ENCODE data around the gene KRTAP10-3.

The KRTAP10-3 gene

DNA sequence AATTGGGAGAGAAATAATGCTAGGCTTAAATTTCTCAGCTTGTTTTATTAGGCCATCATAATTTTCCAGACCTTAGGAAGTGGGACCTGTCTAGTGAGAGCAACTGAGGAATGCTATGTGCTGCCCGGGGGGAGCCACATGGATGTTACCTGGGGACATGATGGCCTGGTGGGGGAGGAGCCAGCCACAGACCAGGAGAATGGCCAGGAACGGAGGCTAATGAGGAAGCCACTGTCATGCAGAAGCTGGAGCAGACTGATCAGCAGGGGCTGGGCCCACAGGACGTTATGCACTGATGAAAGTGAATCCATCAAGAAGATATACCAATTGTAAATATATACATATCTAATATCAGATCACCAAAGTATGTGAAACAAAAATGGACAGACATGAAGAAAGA, 14.0 kb downstream of the KRTAP10-3 start:
- FAIRE-seq: no peak

DNA sequence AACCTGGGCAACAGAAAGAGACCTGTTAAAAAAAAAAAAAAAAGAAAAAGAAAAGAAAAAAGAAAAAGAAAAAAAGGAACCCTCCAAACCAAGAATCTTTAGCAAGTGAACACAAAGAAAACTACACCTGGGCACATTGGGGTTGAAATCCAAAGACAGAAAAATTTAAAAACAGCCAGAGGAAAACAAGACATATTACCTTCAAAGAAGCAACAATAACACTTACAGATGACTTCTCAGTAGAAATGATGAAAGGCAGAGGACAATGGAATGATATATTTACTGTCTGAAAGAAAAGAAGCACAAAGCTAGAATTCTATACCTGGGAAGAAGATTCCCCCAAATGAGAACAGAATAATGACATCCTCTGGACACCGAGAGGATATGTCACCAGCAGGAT, 15.9 kb downstream of the KRTAP10-3 start:
- no peak for FAIRE-seq

DNA sequence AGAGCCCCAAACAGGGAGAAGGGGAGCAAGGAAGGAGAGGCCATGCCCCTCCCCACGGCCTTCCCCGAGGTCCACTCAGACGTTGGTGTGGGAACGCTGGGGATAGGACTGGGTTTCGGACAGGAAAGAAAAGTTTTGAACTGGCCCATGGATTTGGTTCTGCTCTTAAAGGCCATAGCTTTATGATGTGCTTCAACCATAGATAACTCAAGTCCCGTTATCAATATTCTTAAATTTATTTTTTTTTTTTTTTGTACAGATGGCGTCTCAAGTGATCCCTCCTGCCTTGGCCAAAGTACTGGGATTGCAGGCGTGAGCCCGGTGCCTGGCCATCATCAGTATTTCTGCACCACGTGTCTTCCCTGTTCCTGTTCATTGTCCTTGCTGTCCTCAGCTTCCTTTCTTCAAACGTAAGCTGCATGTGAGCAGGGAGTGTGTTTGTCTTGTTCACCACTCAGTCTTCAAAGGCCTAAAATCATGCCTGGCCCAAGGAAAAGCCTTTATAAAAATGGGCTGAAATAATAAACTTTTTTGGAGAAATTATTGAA, 17.8 kb downstream of the KRTAP10-3 start:
- no peak for FAIRE-seq

GRCh38 chr21:44539991-44540666, 18.5 kb downstream of the KRTAP10-3 start, which contains the start of gene KRTAP10-1:
Gene KRTAP10-1 (minus strand): TSS chr21:44540195. CDS start chr21:44540150, 45 bp downstream.
- no peak for FAIRE-seq

DNA sequence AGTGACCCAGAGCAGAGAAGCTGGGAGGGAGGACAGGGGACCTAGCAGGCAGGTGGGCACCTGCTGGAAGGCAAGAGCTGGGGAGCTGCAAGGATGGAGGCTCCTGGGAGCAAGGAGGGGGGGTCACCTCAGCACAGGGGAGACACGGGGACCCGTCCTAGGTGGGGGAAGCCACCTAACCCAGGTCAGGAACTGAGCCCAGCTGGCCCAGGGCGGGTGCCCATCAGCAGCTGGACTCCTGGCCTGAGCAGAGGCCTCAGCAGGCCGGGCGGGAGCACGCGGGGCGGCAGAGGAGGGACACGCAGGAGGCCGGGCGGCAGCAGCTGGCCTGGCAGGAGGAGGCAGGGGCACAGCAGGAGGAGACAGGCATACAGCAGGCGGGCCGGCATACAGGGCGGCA, 19.5 kb downstream of the KRTAP10-3 start:
- FAIRE-seq: no peak

GRCh38 chr21:44537930-44538911, 20.4 kb downstream of the KRTAP10-3 start:
- no peak for FAIRE-seq

GRCh38 chr21:44535963-44536362, 22.6 kb downstream of the KRTAP10-3 start:
- FAIRE-seq: no peak

- no peak for FAIRE-seq
These were observed 23.9 kb downstream of the KRTAP10-3 start for GRCh38 chr21:44534688-44535087.

DNA sequence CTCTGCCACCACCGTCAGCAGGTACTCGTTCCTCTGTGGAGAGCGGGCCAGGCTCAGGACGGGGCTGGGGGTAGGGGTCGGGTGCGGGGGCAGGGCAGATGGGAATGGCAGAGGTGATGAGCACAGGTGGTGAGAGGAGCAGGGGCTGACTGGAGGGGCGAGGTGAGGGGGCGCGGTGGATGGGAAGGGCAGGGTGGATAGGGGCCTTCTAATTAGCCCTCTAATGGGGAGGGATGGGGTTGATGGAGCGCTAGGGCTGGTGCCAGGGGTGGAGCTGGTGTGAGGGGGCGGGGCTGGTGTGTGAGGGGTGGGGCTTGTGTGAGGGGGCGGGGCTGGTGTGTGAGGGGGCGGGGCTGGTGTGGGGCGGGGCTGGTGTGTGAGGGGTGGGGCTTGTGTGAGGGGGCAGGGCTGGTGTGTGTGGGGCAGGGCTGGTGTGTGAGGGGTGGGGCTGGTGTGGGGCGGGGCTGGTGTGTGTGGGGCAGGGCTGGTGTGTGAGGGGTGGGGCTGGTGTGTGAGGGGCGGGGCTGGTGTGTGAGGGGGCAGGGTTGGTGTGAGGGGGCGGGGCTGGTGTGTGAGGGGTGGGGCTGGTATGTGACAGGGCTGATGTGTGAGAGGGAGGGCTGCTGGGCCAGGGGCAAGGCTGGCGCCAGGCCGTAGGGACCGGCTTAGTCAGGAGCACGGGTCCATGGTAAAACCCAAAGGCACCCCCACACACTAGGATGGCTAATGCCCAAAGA, 24.5 kb downstream of the KRTAP10-3 start:
- FAIRE-seq: no peak

- no peak for FAIRE-seq
These were observed 25.3 kb downstream of the KRTAP10-3 start for GRCh38 chr21:44533121-44533890.

DNA sequence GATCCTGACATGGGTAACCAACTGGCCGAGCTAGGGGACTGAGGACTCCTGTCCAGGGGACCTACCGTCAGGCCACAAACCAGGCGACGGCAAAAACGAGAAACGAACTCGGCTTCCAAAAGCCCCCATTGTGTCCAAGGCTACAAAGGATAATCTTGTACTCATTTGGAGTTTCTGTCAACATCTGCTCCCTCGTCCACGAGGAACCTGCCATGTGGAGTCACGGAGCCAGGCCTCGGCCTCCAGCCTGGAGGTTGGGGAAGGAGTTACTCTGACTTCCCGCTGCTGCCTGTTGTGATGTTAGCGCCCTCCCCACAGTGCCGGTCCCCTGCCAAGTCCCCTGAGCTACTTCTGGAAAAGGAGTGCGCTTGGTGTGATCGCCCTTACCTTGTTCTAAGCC, 25.9 kb downstream of the KRTAP10-3 start:
- no peak for FAIRE-seq

DNA sequence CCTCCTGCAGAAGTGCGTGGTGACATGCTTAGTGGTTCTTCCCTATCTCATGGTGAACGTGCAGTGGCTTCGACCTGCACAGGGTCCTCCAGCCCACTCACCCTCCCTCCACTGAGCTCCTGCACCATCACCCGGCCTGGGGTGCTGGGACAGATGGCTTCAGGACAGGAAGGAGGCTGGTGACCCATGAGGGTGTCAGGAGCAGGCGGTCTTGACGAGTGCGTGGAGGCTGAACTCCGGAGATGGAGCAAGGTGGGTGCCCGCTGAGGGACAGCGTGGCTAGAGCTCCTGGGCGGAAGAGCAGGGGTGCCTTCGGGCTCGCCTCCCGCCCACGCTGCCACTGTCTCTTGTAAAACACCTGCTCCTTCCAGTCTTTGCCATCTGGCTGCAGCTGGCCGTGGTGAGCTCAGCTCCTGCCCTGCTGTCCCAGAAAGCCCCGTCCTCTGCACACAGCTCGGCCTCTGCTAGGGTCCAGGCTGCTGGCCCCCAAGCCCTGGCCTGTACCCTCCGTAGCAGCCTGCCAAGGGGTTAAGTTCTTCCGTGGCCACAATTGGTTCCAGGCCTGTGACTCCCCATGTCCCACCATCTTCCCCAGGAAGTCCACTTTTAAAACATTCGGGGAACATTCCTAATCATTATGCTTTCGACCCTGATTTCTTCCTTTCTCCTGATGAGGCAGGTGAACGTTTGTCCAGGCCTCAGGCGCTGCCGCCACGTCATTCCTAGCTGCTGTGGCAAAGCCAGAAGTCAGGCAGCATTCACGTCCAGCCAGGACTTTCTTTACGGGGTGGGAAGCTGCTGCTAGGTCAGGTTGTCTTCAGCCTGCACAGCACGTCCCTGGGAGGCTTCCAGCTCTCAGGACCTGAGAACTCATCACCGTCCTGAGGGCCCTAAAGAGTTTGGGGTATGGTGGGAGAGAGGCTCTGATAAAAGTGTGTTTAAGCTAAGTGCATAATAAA, 26.7 kb downstream of the KRTAP10-3 start:
- FAIRE-seq: no peak

GRCh38 chr21:44530903-44531605, 27.5 kb downstream of the KRTAP10-3 start:
- FAIRE-seq: no peak

DNA sequence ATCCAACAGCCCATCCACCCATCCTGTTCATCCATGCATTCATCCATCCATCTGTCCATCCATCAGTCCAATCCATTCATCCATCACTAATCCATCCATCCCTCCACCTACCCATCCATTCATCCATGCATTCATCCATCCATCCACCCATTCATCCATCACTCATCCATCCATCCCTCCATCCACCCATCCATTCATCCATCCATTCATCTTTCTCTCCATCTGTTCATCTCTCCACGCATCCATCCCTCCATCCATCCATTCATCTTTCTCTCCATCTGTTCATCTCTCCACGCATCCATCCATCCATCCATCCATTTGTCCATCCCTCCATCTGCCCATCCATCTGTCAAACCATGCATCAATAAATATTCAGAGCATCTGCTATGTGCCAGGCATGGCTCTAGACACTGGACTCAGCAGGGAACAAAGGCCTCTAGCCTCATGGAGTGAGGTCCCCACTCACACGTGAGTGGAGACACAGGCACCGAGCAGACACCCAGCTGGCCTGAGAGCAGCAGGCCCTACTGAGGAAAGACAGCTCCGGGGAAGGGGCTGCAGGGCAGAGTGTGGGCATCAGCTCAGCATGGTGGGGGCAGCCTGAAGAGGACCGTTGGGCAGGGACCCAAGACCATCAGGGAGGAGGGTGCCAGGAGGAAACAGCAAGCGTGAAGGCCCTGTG, 28.2 kb downstream of the KRTAP10-3 start:
- no peak for FAIRE-seq

- FAIRE-seq: no peak
These were observed 29.0 kb downstream of the KRTAP10-3 start for GRCh38 chr21:44529503-44530125.

DNA sequence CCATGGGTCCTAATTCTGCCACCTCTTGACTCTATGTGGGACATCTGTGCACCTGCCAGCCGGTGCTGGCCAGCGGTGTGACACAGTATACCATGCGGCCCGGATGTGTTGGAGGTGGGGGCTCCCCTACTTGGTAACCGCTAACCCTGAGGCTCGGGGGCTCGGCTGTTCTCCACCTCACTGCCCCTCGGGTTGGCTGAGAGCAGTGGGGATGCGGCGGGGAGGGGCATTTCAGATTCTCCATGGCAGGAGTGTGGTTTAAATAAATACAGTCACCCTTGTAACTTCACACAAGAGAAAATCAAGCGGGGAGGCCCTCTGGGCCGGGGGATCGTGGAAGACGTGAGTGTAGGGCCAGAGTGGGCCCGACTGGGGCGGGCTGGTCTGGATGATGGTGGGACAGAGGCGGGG, 29.6 kb downstream of the KRTAP10-3 start:
- FAIRE-seq: no peak

DNA sequence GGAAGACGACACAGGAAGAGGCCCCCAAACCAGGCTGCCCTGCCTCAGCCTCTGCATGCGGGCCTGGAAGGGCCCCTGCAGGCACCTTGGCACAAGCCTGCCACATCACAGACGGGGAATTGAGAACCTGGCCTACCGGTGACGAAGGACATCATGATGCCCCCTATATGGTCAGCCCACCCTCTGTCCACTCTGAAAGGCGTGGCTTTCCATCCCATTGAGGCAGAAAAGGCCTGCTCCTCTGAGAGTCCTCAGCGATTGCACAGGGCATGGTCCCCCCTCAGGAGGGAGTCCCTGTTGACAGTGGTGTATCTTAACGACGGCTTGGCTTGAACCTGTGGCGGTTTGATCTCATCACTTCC, 30.0 kb downstream of the KRTAP10-3 start:
- no peak for FAIRE-seq

DNA sequence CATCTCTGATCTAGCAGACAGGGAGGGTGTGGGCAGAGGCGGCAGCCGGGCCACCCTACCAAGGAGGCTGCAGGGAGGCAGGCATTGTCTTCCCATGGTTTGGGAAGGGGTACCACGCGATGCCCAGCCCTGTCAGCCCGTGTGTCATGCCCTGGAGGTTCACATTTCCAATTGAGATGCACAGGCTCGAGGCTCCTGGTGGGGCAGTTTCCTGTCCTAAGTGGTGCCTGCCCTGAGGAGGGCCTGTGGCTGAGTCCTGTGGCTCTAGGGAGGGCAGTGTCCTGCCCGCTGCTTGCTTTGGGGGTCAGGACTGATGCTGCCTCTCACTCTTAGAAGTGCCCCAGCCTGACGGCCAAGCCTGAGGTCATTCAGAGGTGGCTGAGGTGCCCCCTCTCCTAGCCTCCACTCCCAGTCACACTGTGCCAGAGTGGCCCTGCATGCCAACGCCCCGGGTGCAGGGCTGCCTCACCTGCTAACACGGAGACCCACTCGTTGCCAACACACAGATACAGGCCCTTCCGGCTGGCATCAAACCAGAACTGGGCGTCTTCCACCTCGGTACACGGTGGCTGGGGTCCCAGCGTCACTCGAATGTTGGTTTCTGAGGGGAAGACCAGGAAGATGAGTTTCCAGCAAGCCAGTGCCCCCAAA, 30.5 kb downstream of the KRTAP10-3 start:
- FAIRE-seq: no peak

Data from A204.1 (cell line).